ENCODE data around the gene MPL. TPM values are rescaled to one million over a fixed set of nuclear protein-coding genes. Genes with fewer than 3 reads are reported as not detected.

MPL gene
- total RNA-seq, 1 donor from 2014 or later: 0.40 TPM

DNA sequence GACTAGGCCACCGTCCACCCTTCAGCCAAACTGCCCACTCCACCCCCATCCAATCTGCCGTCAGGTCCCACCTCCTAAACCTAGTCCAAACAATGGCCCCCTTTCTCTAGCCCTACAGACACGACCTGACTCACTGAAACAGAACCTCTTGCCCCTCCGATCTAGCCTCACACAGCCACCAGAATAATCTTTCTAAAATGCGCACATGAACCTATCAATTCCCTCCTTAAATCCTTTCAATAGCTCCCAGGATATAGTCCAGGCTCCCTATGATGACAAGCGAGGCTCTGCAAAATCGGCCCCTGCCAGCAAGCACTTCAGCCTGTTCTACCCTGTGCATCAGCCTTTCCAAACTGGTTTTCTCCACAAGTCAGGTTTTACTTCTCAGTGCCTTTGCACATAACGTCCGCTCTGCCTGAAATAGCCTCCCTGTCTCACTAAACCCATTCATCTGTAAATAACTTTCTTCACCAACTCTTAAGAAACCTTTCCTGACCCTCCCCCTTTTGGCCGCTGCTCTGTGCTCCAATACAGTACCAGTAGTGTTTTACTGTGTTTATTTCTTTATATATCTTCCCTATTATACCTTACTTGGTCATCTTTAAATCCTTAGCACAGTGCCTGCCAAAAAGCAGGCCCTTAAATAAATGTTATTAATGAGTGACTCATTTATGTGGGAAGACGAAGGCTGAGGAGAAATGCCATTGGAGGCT, 12.1 kb downstream of the MPL start:
- ATAC-seq (no peak), DNase-seq (ENCODE audit: low spot score) (no peak)
- intact Hi-C loops (cut with DNase I): no loop called here

DNA sequence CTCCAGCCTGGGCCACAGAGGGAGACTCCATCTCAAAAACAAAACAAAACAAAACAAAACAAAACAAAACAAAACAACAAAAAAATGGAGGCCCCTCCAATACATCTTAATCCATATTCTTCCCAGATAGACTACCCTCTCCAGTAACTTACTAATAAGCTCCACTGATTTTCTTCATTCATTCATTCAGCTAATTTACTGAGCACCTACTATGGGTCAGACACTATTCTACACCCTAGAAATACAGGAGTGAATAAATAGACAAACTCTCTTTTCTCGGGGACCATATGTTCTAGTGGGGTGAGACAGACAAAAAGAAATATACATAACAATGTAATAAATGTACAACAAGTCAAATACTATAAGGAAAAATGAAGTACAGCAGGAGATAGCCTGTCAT, 13.4 kb downstream of the MPL start:
- DNase-seq (ENCODE audit: low spot score): no peak
- intact Hi-C loops (cut with DNase I): no loop called here
- ATAC-seq: no peak

DNA sequence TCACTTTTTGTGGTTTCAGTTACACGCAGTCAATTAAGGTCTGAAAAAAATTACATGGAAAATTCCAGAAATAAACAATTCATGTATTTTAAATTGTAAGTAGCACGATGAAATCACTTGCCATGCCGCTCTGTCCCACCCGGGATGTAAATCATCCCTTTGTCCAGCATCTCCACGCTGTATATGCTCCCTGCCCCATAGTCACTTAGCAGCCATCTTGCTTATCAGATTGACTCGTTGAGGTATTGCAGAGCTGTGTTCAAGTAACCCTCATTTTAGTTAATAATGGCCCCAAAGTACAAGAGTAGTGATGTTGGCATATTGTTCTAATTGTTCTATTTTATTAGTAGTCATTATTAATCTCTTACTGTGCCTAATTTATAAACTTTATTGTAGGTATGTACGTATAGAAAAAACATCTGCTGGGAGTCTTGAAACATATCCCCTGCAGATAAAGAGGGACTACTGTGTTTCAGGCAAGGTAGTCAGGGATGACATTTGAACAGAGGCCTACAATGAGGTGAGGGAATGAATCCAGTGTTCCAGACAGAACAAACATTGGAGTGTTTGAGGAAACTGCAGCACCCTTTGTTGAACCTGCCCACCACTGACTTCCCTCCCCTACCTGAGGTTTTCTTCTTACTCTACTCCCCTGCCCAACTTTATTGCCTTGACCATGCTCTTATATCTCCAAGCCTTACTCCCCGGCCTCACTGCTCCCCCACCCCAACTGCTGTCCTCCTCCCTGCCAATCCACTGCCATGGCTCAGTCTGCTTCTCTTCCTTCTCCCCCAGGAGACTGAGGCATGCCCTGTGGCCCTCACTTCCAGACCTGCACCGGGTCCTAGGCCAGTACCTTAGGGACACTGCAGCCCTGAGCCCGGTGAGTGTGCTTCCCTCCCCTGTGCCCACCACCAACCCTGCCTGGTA, 14.1 kb downstream of the MPL start:
- ATAC-seq (no peak), DNase-seq (ENCODE audit: low spot score) (no peak)
- intact Hi-C loops (cut with DNase I): no loop called here

- no peak for ATAC-seq
- DNase-seq (ENCODE audit: low spot score): no peak
- intact Hi-C loops (cut with DNase I): no loop called here
These were observed 14.7 kb downstream of the MPL start for GRCh38 chr1:43352351-43352705.

DNA sequence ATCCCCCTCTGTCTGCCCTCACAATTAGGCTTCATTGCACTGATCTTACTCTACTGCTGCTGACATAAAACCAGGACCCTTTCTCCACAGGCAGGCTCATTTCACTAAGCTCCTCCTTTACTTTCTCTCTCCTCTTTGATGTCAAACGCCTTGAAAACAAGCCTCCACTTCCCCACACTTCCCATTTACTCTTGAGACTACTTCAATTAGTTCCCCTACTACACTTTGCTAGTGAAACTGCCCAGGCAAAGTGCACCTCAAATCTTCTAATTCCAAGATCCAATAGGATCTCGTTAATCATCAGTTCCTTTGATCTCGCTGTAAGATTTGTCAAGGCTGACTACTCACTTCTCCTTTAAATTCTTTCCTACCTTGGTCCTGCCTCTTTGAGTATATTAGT, 15.3 kb downstream of the MPL start:
- ATAC-seq (no peak), DNase-seq (ENCODE audit: low spot score) (no peak)
- intact Hi-C loops (cut with DNase I): no loop called here

GRCh38 chr1:43354471-43354870, 16.9 kb downstream of the MPL start:
- intact Hi-C loops (cut with DNase I): no loop called here
- ATAC-seq (no peak), DNase-seq (ENCODE audit: low spot score) (no peak)

DNA sequence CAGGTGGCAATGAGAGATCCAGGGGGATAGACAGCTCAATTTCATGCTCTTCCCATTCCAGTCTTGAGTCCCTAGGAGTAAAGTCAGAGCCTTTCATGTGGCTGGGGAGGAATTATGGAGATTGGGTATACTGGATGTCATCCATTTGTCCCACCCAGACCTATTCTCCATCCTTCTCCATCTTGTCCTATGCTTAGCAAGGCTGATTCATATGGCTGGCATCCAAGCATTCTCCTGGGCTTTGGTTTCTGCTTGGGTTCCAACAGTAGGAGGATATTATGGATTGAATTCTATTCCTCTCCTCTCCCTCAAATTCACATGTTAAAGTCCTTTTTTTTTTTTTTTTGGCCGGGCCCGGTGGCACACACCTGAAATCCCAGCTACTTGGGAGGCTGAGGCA, 17.3 kb downstream of the MPL start:
- intact Hi-C loops (cut with DNase I): no loop called here
- DNase-seq (ENCODE audit: low spot score) (no peak), ATAC-seq (no peak)

GRCh38 chr1:43357251-43357650, 19.6 kb downstream of the MPL start:
- DNase-seq (ENCODE audit: low spot score) (no peak), ATAC-seq (no peak)
- intact Hi-C loops (cut with DNase I): no loop called here

GRCh38 chr1:43358121-43358745, 20.6 kb downstream of the MPL start:
- no peak for DNase-seq (ENCODE audit: low spot score)
- peak; percentile 25 for ATAC-seq

GRCh38 chr1:43358746-43359693, 21.4 kb downstream of the MPL start, which contains the start of gene CDC20:
Gene CDC20, plus strand, starts transcription at chr1:43358981. Its CDS starts 235 bp downstream, at chr1:43359216.
- ATAC-seq (peak; percentile 99), DNase-seq (ENCODE audit: low spot score) (peak; percentile 99)
- intact Hi-C loops (cut with DNase I): no loop called here

More at GRCh38 chr1:43358121-43358745, 20.6 kb downstream of the MPL start:
- intact Hi-C loops (cut with DNase I): no loop called here

GRCh38 chr1:43359696-43360095, 22.1 kb downstream of the MPL start:
- DNase-seq (ENCODE audit: low spot score): no peak
- ATAC-seq: no peak
- intact Hi-C loops (cut with DNase I): no loop called here

DNA sequence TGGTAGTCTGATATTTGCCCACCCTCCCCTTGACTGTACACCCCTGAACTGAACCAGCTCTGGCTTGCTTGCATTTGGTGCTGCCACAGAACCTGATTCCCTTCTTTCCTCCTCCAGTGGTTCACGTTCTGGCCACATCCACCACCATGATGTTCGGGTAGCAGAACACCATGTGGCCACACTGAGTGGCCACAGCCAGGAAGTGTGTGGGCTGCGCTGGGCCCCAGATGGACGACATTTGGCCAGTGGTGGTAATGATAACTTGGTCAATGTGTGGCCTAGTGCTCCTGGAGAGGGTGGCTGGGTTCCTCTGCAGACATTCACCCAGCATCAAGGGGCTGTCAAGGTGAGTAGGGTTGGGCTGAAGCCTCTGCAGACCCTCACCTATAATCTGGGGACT, 23.0 kb downstream of the MPL start:
- intact Hi-C loops (cut with DNase I): no loop called here
- ATAC-seq: no peak
- no peak for DNase-seq (ENCODE audit: low spot score)

GRCh38 chr1:43363283-43363934, 25.8 kb downstream of the MPL start:
- intact Hi-C loops (cut with DNase I): no loop called here
- ATAC-seq (no peak), DNase-seq (ENCODE audit: low spot score) (no peak)

- intact Hi-C loops (cut with DNase I): no loop called here
- no peak for DNase-seq (ENCODE audit: low spot score)
- no peak for ATAC-seq
These were observed 26.4 kb downstream of the MPL start for GRCh38 chr1:43363935-43364525.

DNA sequence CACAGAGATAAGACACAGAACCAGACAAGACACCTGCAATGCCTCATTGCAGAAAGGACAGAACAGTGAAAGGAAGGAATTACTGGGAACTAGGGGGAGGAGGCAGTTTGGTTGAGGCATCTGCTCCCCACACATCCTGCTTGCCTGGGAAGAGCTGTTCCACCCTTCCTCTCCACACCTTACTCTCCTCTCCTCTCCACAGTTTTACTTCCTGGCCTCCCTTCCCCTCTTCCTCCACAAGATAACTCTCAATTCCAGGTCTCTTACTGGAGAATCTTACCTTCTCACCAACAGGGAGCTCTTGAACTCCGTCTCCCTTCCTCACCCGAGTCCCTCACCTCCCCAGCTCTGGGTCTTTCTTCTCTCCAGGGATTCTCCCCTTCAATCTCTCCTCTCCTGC, 28.1 kb downstream of the MPL start:
- intact Hi-C loops (cut with DNase I): loop anchor here (5.0 kb wide), 1 partner anchor 568 kb away; no protein-coding TSS in a partner anchor
- ATAC-seq (no peak), DNase-seq (ENCODE audit: low spot score) (no peak)

GRCh38 chr1:43366179-43366578, 28.6 kb downstream of the MPL start:
- intact Hi-C loops (cut with DNase I): loop anchor here (5.0 kb wide), 1 partner anchor 569 kb away; no protein-coding TSS in a partner anchor
- DNase-seq (ENCODE audit: low spot score) (no peak), ATAC-seq (no peak)

GRCh38 chr1:43366601-43367025, 29.0 kb downstream of the MPL start:
- DNase-seq (ENCODE audit: low spot score): no peak

More at GRCh38 chr1:43366601-43367025, 29.0 kb downstream of the MPL start:
- intact Hi-C loops (cut with DNase I): loop anchor here (5.0 kb wide), 1 partner anchor 569 kb away; no protein-coding TSS in a partner anchor
- peak; percentile 1 for ATAC-seq

Measured in sciatic nerve (tissue), 2 donors.